ENCODE data around the gene TAF11L7.
"Not testable (repeated sequence)": the region's sequence is repeated elsewhere in the genome, so short reads cannot be mapped to it uniquely, and the experiment has no call there.

The TAF11L7 gene

GRCh38 chr5:17585658-17586057 is at the start of gene TAF11L7:
Gene TAF11L7 (minus strand): TSS chr5:17585758.
- intact Hi-C loops (cut with DNase I); DNase-seq: not testable (repeated sequence)

- DNase-seq: no peak
- intact Hi-C loops (cut with DNase I): no loop called here
These were observed 48.6 kb upstream of the TAF11L7 start, which contains the start of gene TAF11L14 for GRCh38 chr5:17634160-17634559. Gene TAF11L14 (plus strand): TSS chr5:17634460.

- DNase-seq; intact Hi-C loops (cut with DNase I): not testable (repeated sequence)
These were observed 46.2 kb upstream of the TAF11L7 start, which contains the start of gene TAF11L13 for GRCh38 chr5:17631788-17632187. Gene TAF11L13 (plus strand): TSS chr5:17632088.

GRCh38 chr5:17625686-17626085 is 40.1 kb upstream of the TAF11L7 start:
- DNase-seq: peak in 1 of 10 donors; percentile 80
- intact Hi-C loops (cut with DNase I): no loop called here

GRCh38 chr5:17620627-17621026 is 35.1 kb upstream of the TAF11L7 start:
- DNase-seq: peak in 2 of 10 donors; percentile 55 to 72

GRCh38 chr5:17619354-17619753 is 33.8 kb upstream of the TAF11L7 start:
- DNase-seq: no peak
- intact Hi-C loops (cut with DNase I): no loop called here

More at GRCh38 chr5:17620627-17621026, 35.1 kb upstream of the TAF11L7 start:
- intact Hi-C loops (cut with DNase I): no loop called here

GRCh38 chr5:17614872-17615605 is 29.5 kb upstream of the TAF11L7 start:
- peak in 1 of 10 donors; percentile 62 for DNase-seq
- intact Hi-C loops (cut with DNase I): no loop called here

- DNase-seq; intact Hi-C loops (cut with DNase I): not testable (repeated sequence)
These were observed 24.5 kb upstream of the TAF11L7 start, which contains the start of gene TAF11L12 for GRCh38 chr5:17610092-17610491. Gene TAF11L12 (plus strand): TSS chr5:17610392.

GRCh38 chr5:17607461-17607860 is 21.9 kb upstream of the TAF11L7 start:
- intact Hi-C loops (cut with DNase I); DNase-seq: not testable (repeated sequence)

- intact Hi-C loops (cut with DNase I): no loop called here
- no peak for DNase-seq
These were observed 19.4 kb upstream of the TAF11L7 start for GRCh38 chr5:17604951-17605350.

- DNase-seq; intact Hi-C loops (cut with DNase I): not testable (repeated sequence)
These were observed 18.3 kb upstream of the TAF11L7 start, which contains the start of gene TAF11L11 for GRCh38 chr5:17603880-17604279. Gene TAF11L11 (plus strand): TSS chr5:17604183.

- DNase-seq; intact Hi-C loops (cut with DNase I): not testable (repeated sequence)
These were observed 12.2 kb upstream of the TAF11L7 start, which contains the start of gene TAF11L10 for GRCh38 chr5:17597728-17598127. Gene TAF11L10 (minus strand): TSS chr5:17597828.

- peak in 1 of 10 donors; percentile 84 for DNase-seq
- intact Hi-C loops (cut with DNase I): not testable (repeated sequence)
These were observed 8.7 kb upstream of the TAF11L7 start, which contains the start of gene TAF11L9 for GRCh38 chr5:17594255-17594654. Gene TAF11L9 (minus strand): TSS chr5:17594394.

- intact Hi-C loops (cut with DNase I); DNase-seq: not testable (repeated sequence)
These were observed 5.3 kb upstream of the TAF11L7 start, which contains the start of gene TAF11L8 for GRCh38 chr5:17590860-17591259. Gene TAF11L8 (minus strand): TSS chr5:17590960.
